Loucy (cell line): ENCODE measurements around the gene CRADD.

Experiments used
- CTCF ChIP-seq: fragments of 200-600 bp; sonication (generic); conservative IDR thresholded peaks from 2 replicates; pipeline ENCODE4 v1.5.1; 2014; ENCODE audit warnings: mild to moderate bottlenecking, antibody characterized with exemption, low read length
- EZH2phosphoT487 ChIP-seq: fragments of 200-600 bp; IDR thresholded peaks from 2 replicates; pipeline ENCODE4 v1.6.1; 2018; ENCODE audit warnings: antibody characterized with exemption, mild to moderate bottlenecking, moderate library complexity, borderline replicate concordance

- TF ChIP-seq CTCF, result no peak
- TF ChIP-seq EZH2phosphoT487, result no peak
Observed at GRCh38 chr12:93862424-93862823, 185.2 kb downstream of the CRADD start.
